ENCODE measurements around the gene FBXL14. TPM values are rescaled to one million over a fixed set of nuclear protein-coding genes. Genes with fewer than 3 reads are reported as not detected.
A peak's percentile ranks its signal among the peaks of the same experiment; 100 is the strongest.

FBXL14 gene
- total RNA-seq, 1 experiment from 2014 or later, result 19.3 TPM

DNA sequence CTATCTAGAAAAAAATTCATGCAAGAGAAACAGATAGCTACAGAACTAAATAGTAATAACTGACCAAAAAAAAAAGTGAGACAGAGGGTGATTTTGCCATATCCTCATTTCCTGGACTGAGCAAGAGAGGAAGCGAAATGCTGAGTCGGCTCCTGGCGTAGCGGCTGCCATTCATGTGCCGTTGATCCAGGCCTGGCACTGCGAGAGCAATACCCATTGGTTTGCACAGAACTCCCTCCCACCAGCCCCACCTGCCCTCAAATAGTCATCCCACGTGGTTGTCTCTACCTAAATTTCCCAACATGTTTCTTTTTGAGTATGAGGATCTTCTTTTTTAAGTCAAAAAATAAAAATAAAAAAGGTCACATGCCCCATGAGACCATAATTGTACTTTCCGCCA lies 25.2 kb upstream of the FBXL14 start:
- BruUV-seq (replicated peaks), result no TSS peak

DNA sequence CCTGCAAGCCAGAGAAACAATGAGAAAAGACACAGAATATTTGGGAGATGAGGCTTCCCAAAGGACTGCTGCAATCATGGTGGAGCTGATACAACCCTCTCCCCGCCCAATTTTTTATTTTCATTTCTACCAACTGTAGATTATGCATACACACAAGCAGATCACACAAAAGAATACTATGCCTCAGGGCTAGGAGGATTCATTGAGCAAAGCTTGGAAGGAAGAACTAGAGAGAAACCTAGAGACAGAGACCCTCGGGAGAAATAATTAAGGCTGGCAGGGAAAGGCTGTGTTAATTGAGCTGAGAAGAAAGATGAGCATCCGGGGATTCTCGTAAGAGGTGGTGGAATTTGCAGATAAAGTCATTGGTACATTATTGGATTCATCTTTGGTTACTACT lies 24.8 kb upstream of the FBXL14 start:
- no peak overlapping the region for H3K4me3 ChIP-seq (ENCODE audit: low read depth, low read length, poor library complexity, severe bottlenecking)
- H3K27me3 ChIP-seq (replicated peaks; ENCODE audit: insufficient read depth, low read depth, low read length, poor library complexity), result no peaks in the 10 kb centered on the region
- peaks cover 12% of the 10 kb centered on the region for H3K4me1 ChIP-seq (ENCODE audit: insufficient read depth, low read length, poor library complexity, severe bottlenecking)
- ChIA-PET CTCF (no interaction called here), POLR2A (ENCODE audit: low non-redundant PET) (no interaction called here)
- H3K36me3 ChIP-seq (ENCODE audit: insufficient read depth, low read length, poor library complexity, severe bottlenecking), result no peaks in the 10 kb centered on the region
- no peak for DNase-seq (ENCODE audit: low spot score)
- H3K9me3 ChIP-seq (ENCODE audit: low read depth, low read length, poor library complexity, severe bottlenecking), result no peaks in the 10 kb centered on the region
- no TSS peak for BruUV-seq (replicated peaks)
- intact Hi-C loops (cut with micrococcal nuclease; ENCODE audit: unreplicated experiment), result no loop called here
- TF ChIP-seq, protein P1, sequence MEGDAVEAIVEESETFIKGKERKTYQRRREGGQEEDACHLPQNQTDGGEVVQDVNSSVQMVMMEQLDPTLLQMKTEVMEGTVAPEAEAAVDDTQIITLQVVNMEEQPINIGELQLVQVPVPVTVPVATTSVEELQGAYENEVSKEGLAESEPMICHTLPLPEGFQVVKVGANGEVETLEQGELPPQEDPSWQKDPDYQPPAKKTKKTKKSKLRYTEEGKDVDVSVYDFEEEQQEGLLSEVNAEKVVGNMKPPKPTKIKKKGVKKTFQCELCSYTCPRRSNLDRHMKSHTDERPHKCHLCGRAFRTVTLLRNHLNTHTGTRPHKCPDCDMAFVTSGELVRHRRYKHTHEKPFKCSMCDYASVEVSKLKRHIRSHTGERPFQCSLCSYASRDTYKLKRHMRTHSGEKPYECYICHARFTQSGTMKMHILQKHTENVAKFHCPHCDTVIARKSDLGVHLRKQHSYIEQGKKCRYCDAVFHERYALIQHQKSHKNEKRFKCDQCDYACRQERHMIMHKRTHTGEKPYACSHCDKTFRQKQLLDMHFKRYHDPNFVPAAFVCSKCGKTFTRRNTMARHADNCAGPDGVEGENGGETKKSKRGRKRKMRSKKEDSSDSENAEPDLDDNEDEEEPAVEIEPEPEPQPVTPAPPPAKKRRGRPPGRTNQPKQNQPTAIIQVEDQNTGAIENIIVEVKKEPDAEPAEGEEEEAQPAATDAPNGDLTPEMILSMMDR (conservative IDR thresholded peaks at IDR 0.05; ENCODE audit: low read depth, low read length), result no peak
- no peak for TF ChIP-seq EZH2 (IDR thresholded peaks at IDR 0.05; ENCODE audit: borderline replicate concordance, low read depth, low read length, poor library complexity, severe bottlenecking)
- no peak overlapping the region for H3K27ac ChIP-seq (ENCODE audit: low read depth, low read length, poor library complexity, severe bottlenecking)

More for the DNA sequence above, 25.2 kb upstream of the FBXL14 start:
- intact Hi-C loops (cut with micrococcal nuclease; ENCODE audit: unreplicated experiment), result no loop called here
- Histone ChIP-seq H3K27me3 (replicated peaks; ENCODE audit: insufficient read depth, low read depth, low read length, poor library complexity) (no peaks in the 10 kb centered on the region), H3K4me3 (ENCODE audit: low read depth, low read length, poor library complexity, severe bottlenecking) (no peak overlapping the region), H3K9me3 (ENCODE audit: low read depth, low read length, poor library complexity, severe bottlenecking) (no peaks in the 10 kb centered on the region), H3K36me3 (ENCODE audit: insufficient read depth, low read length, poor library complexity, severe bottlenecking) (no peaks in the 10 kb centered on the region), H3K4me1 (ENCODE audit: insufficient read depth, low read length, poor library complexity, severe bottlenecking) (peaks cover 12% of the 10 kb centered on the region), H3K27ac (ENCODE audit: low read depth, low read length, poor library complexity, severe bottlenecking) (no peak overlapping the region)
- CTCF ChIA-PET, result no interaction called here
- TF ChIP-seq, protein P1 (conservative IDR thresholded peaks at IDR 0.05; ENCODE audit: low read depth, low read length), result no peak
- no peak for TF ChIP-seq EZH2 (IDR thresholded peaks at IDR 0.05; ENCODE audit: borderline replicate concordance, low read depth, low read length, poor library complexity, severe bottlenecking)
- POLR2A ChIA-PET (ENCODE audit: low non-redundant PET), result no interaction called here
- peak; percentile 51 for DNase-seq (ENCODE audit: low spot score)

DNA sequence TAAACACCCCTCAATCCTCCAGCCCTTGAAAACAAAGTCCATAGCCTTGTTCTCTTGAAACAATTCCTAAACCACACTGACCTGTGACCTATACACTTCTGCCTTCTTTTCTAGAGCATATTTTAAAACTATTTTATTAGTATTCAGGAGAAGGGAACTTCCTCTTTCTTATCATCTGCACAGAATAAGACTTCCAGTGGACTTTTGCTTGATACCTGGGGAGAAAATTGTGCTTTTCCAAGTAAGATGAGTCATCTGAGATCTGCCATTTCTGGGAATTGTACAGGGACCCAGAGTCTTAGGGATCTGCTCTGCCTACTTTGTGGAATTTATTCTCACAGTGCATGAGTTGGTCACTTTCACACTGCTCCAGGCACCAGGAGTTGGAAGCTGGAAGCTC lies 24.1 kb upstream of the FBXL14 start:
- Histone ChIP-seq H3K36me3 (ENCODE audit: insufficient read depth, low read length, poor library complexity, severe bottlenecking) (no peaks in the 10 kb centered on the region), H3K27ac (ENCODE audit: low read depth, low read length, poor library complexity, severe bottlenecking) (no peak overlapping the region), H3K9me3 (ENCODE audit: low read depth, low read length, poor library complexity, severe bottlenecking) (no peaks in the 10 kb centered on the region), H3K27me3 (replicated peaks; ENCODE audit: insufficient read depth, low read depth, low read length, poor library complexity) (no peaks in the 10 kb centered on the region), H3K4me1 (ENCODE audit: insufficient read depth, low read length, poor library complexity, severe bottlenecking) (peaks cover 12% of the 10 kb centered on the region), H3K4me3 (ENCODE audit: low read depth, low read length, poor library complexity, severe bottlenecking) (no peak overlapping the region)
- no peak for DNase-seq (ENCODE audit: low spot score)
- CTCF ChIA-PET, result no interaction called here
- intact Hi-C loops (cut with micrococcal nuclease; ENCODE audit: unreplicated experiment), result no loop called here
- POLR2A ChIA-PET (ENCODE audit: low non-redundant PET), result no interaction called here
- no peak for TF ChIP-seq EZH2 (IDR thresholded peaks at IDR 0.05; ENCODE audit: borderline replicate concordance, low read depth, low read length, poor library complexity, severe bottlenecking)
- TF ChIP-seq, protein P1 (conservative IDR thresholded peaks at IDR 0.05; ENCODE audit: low read depth, low read length), result no peak
- no TSS peak for BruUV-seq (replicated peaks)
